HEK293 (cell line): ENCODE results near the gene ZNF467.

Experiments used
- CTCF ChIA-PET: fragments of 350-600 bp; formaldehyde crosslinking; extraction: SDS; loops from one replicate; lab custom pipeline; 2021; ENCODE audit warnings: antibody characterized with exemption; lab: Yijun Ruan, JAX
- POLR2A ChIA-PET: fragments of 300-600 bp; formaldehyde crosslinking; extraction: SDS; loops from one replicate; lab custom pipeline; 2020; ENCODE audit warnings: antibody characterized with exemption, inconsistent platforms; lab: Yijun Ruan, JAX
- H3K27ac ChIP-seq: fragments of 200-500 bp; sonication (Bioruptor generic); 2 replicates; pipeline ENCODE4 v1.5.1; 2014; ENCODE audit warnings: low read depth, low read length, control low read depth, inconsistent platforms; ENCODE audit errors: extremely low read depth
- H3K36me3 ChIP-seq, 2 experiments: fragments of 200-500 bp in 1 of 2; sonication (Bioruptor generic) in 1 of 2; 1 replicate in 1 of 2; 2 replicates in 1 of 2; pipeline ENCODE4 v1.5.1; 2014 to 2017; ENCODE audit warnings: inconsistent platforms in 2 of 2, low read length in 2 of 2; ENCODE audit not compliant: control insufficient read depth in 2 of 2, insufficient read depth in 1 of 2
- H3K4me1 ChIP-seq: fragments of 200-500 bp; sonication (Bioruptor generic); 2 replicates; pipeline ENCODE4 v1.5.1; 2014; ENCODE audit warnings: mild to moderate bottlenecking, low read length, inconsistent platforms; ENCODE audit not compliant: control insufficient read depth, insufficient read depth
- H3K4me3 ChIP-seq: 2 replicates; pipeline ENCODE4 v1.5.1; 2011; ENCODE audit warnings: low read depth, mild to moderate bottlenecking, control low read depth, low read length, moderate library complexity
- H3K9me3 ChIP-seq: fragments of 200-500 bp; sonication (Bioruptor generic); 2 replicates; pipeline ENCODE4 v1.5.1; 2014; ENCODE audit warnings: low read depth, low read length, inconsistent platforms; ENCODE audit not compliant: control insufficient read depth, insufficient read depth
- BCL6B ChIP-seq: fragments of 450-650 bp; formaldehyde crosslinking; IDR thresholded peaks from 2 replicates; pipeline ENCODE4 v1.5.1; 2017; ENCODE audit warnings: missing biosample characterization, missing genetic modification characterization
- GLIS1 ChIP-seq: fragments of 450-650 bp; formaldehyde crosslinking; IDR thresholded peaks from 2 replicates; pipeline ENCODE4 v1.5.1; 2016; ENCODE audit warnings: missing biosample characterization, missing genetic modification characterization
- ZBTB11 ChIP-seq: fragments of 450-650 bp; formaldehyde crosslinking; conservative IDR thresholded peaks from 2 replicates; pipeline ENCODE4 v1.5.1; 2016; ENCODE audit warnings: low read depth, missing biosample characterization, missing genetic modification characterization
- ZEB2 ChIP-seq: fragments of 450-650 bp; formaldehyde crosslinking; IDR thresholded peaks from 2 replicates; pipeline ENCODE4 v1.5.1; 2016; ENCODE audit warnings: missing biosample characterization, missing genetic modification characterization
- ZIC2 ChIP-seq: fragments of 450-650 bp; formaldehyde crosslinking; IDR thresholded peaks from 2 replicates; pipeline ENCODE4 v1.5.1; 2016; ENCODE audit warnings: missing biosample characterization, missing genetic modification characterization
- ZNF692 ChIP-seq: fragments of 450-650 bp; formaldehyde crosslinking; IDR thresholded peaks from 2 replicates; pipeline ENCODE4 v1.5.1; 2016; ENCODE audit warnings: missing biosample characterization, missing genetic modification characterization
- TF ChIP-seq, protein P1 (sequence below): fragments of 450-650 bp; formaldehyde crosslinking; IDR thresholded peaks from 2 replicates; pipeline ENCODE4 v1.5.1; 2016; ENCODE audit warnings: missing biosample characterization, missing genetic modification characterization
- TF ChIP-seq, protein P2 (sequence below): fragments of 450-650 bp; formaldehyde crosslinking; IDR thresholded peaks from 2 replicates; pipeline ENCODE4 v1.5.1; 2016; ENCODE audit warnings: missing biosample characterization, missing genetic modification characterization

Gene ZNF467

GRCh38 chr7:149725426-149725821, 48.0 kb downstream of the ZNF467 start (continued):
- TF ChIP-seq BCL6B: no peak
- TF ChIP-seq, protein P1, sequence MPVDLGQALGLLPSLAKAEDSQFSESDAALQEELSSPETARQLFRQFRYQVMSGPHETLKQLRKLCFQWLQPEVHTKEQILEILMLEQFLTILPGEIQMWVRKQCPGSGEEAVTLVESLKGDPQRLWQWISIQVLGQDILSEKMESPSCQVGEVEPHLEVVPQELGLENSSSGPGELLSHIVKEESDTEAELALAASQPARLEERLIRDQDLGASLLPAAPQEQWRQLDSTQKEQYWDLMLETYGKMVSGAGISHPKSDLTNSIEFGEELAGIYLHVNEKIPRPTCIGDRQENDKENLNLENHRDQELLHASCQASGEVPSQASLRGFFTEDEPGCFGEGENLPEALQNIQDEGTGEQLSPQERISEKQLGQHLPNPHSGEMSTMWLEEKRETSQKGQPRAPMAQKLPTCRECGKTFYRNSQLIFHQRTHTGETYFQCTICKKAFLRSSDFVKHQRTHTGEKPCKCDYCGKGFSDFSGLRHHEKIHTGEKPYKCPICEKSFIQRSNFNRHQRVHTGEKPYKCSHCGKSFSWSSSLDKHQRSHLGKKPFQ (tag by site-specific recombination): no peak

- TF ChIP-seq ZBTB11 (tag by site-specific recombination) (no peak), GLIS1 (tag by site-specific recombination) (peak; percentile 94), ZIC2 (tag by site-specific recombination) (peak; percentile 82)
- Histone ChIP-seq H3K4me1 (no peaks in the 10 kb centered on the region), H3K9me3 (no peaks in the 10 kb centered on the region), H3K27ac (no peak overlapping the region), H3K4me3 (no peak overlapping the region), H3K36me3 (peaks cover 0 to 98% of the 10 kb centered on the region in 2 experiments; a peak in 2 of 3 replicates)
- ChIA-PET POLR2A (interaction anchor here (2.0 kb wide), 1 partner anchor 12 kb away, joined by 8 read pairs; no protein-coding TSS in a partner anchor), CTCF (no interaction called here)
Observed at GRCh38 chr7:149724661-149725425, 48.5 kb downstream of the ZNF467 start.

- CTCF ChIA-PET: no interaction called here
- Histone ChIP-seq H3K27ac (no peak overlapping the region), H3K4me3 (no peak overlapping the region), H3K36me3 (peaks cover 0 to 91% of the 10 kb centered on the region in 2 experiments; a peak in 2 of 3 replicates), H3K9me3 (no peaks in the 10 kb centered on the region), H3K4me1 (no peaks in the 10 kb centered on the region)
- TF ChIP-seq ZEB2 (tag by site-specific recombination): no peak
- no peak for TF ChIP-seq ZNF692 (tag by site-specific recombination)
- TF ChIP-seq, protein P2, sequence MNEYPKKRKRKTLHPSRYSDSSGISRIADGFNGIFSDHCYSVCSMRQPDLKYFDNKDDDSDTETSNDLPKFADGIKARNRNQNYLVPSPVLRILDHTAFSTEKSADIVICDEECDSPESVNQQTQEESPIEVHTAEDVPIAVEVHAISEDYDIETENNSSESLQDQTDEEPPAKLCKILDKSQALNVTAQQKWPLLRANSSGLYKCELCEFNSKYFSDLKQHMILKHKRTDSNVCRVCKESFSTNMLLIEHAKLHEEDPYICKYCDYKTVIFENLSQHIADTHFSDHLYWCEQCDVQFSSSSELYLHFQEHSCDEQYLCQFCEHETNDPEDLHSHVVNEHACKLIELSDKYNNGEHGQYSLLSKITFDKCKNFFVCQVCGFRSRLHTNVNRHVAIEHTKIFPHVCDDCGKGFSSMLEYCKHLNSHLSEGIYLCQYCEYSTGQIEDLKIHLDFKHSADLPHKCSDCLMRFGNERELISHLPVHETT (tag by site-specific recombination): no peak
- TF ChIP-seq GLIS1 (tag by site-specific recombination): peak; percentile 5
- POLR2A ChIA-PET: interaction anchor here (2.0 kb wide), 1 partner anchor 12 kb away, joined by 8 read pairs; no protein-coding TSS in a partner anchor
Observed at GRCh38 chr7:149723795-149724495, 49.4 kb downstream of the ZNF467 start.
